GM11168 (cell line): ENCODE measurements around the gene DYNLT1.

Experiments
- in situ Hi-C: fragments of 300-500 bp; cut with MboI; formaldehyde crosslinking; loops from one replicate; pipeline ENCODE4 v1.12.0; 2022; ENCODE audit warnings: low sequenced_read_pairs; ENCODE audit not compliant: unreplicated experiment

DYNLT1 gene

DNA sequence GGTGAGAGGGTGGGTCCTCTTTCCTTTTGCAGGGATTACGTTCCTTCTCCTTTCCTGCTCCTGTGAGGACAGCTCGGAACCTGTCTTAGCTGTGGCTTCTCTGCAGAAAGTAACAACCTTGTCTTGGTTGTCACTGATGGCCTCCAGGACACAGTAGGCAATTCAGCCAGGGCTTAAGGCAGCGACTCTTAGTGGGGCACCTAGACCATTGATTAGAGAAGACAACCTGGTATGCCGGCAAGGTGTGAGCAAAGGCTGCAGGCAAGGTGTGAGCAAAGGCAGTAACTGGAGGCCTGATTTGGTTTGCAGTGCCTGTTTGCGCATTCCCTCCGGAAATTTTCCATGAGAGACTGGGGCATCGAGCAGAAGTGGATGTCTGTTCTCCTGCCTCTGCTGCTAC, 37.6 kb downstream of the DYNLT1 start:
- in situ Hi-C loops, result loop anchor here (5.0 kb wide), 1 partner anchor 380 kb away; no protein-coding TSS in a partner anchor

DNA sequence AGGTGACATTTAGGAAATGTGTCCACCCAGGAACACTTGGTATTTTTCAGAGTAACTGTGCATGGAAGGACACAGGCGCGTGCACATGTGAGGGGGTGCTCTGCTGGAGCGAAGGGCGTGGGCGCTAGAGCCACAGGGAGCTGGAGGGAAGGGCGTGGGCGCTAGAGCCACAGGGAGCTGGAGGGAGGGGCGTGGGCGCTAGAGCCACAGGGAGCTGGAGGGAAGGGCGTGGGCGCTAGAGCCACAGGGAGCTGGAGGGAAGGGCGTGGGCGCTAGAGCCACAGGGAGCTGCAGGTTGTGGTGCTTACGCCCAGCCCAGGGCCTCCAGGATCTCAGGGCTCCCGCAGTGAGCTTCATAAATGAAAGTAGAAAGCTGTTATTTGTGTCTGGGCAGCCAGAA, 38.5 kb downstream of the DYNLT1 start:
- in situ Hi-C loops, result loop anchor here (5.0 kb wide), 1 partner anchor 379 kb away; no protein-coding TSS in a partner anchor

DNA sequence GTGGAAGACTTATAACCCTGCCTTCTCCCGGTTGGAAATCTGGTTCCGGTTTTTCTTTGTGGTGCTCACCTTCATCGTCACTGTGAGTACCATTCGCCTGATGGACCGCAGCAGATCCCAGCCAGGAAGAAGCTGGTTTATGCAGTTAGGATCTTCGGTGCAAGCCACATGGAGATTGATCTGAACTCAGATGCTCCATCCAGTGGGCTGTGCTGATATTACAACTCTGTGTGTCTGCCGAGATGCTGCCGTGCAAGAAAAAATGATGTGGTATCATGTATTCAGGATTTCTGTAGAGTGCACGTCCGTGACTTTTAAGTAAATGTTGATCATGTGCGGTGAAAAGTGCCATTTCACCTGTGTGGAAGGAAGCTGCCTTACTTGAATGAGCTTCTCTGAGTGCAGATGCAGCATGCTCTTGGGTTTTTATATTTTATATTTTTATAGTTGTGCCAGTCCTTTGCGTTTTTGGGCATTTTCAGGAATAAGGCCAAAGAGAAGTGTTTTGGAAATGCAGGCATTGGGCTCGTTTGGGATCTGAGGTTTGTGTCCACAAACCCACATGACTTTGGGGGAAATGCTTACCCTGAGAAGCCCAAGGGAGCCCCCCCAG, 39.2 kb downstream of the DYNLT1 start:
- in situ Hi-C loops, result loop anchor here (5.0 kb wide), 1 partner anchor 378 kb away; no protein-coding TSS in a partner anchor

DNA sequence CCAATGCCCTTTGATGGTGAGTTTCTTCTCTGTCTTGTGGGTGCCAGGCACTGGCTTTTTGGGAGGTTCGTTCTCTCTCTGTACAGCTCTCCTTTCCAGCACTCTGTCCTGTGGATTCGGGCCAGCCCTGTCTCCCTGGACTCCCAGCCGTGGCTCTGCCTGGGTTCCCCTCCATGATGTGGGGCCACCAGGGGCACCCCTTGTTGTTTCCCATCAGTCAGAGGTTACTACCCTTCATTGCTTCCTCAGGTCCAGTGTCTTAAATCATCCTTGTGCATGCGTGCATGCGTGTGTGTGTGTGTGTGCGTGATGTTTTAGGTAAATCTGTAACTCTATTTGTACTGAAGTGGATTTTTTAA, 40.5 kb downstream of the DYNLT1 start:
- in situ Hi-C loops, result no loop called here

DNA sequence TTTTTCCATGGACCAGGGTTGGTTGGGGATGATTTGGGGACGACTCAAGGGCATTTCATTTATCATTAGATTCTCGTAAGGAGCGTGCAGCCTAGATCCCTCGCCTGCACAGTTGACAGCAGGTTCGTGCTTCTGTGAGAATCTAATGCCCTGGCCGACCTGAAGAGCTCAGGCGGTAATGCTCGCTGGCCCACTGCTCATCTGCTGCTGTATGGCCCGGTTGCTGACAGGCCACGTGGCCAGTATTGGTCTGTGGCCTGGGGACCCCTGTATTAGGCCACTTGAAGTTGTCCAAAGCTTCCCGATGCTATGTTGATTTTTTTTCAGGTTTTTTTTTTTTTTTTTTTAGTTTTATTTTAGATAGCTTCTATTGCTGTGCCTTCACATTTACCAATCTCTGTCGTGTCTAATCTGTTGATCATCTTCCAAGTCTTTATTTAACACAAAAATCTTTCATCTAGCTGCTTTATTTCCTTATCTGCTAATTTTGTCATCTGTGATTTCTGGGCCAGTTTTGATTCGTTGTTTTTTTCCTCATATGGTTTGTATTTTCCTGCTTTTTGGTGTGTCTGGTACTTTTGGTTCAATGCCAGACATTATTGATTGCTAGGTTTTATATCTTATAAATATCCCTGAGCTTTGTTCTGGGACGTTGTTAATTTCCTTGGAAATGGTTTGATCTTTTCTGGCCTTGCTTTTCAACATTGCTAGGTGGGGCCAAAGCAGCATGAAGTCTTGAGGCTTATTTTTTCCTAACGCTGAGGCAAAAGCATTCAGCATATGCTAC, 41.1 kb downstream of the DYNLT1 start:
- in situ Hi-C loops, result no loop called here

DNA sequence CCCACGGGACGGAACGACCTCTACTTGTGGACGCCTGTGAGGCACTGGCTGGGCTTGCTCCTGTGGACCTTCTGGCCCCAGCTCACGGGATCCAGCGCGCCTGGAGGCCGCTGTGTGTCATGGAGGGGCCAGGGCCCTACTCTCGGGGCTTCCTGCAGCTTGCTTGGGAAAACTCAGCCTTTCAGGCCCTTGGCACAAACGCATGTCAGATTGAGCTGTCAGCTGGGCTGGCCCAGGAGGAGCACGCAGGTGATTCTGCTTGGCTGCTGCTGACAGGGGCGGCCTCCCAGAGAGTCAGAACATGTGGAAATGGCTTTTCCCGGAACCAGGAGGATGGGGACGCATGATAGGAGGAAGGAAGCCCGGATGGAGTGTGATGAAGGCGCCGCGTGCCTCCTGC, 44.9 kb downstream of the DYNLT1 start:
- in situ Hi-C loops, result no loop called here

DNA sequence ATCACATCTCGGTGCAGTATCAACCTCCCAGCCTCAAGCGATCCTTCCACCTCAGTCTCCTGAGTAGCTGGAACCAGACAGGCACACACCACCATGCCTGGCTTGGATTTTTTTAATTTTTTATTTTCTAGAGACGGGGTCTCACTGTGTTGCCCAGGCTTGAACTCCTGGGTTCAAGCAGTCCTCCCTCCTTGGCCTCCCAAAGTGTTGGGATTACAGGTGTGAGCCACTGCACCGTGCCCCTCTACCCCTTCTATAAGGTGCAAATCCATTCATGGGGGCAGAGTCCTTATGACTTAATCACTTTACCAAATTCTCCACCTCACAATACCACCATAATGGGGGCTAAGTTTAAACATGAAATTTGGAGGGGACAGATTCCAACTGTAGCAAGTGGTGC, 47.0 kb downstream of the DYNLT1 start:
- in situ Hi-C loops, result no loop called here

DNA sequence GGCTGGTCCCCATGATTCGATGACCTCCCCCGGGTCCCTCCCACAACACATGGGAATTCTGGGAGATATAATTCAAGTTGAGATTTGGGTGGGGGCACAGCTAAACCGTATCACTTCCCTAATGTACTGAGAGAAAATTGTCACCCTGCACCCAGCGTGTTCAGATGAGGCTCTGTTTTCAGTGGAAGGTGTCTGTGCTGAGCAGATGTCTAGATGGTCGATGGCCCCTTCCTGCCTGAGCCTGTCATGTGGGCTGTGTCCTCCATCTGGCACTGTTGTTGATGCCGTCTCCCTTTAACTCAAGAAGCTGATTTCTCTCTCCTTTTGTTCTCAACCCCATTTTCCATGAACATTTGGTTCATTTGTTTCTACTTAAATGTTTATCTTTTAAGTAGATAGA, 47.7 kb downstream of the DYNLT1 start:
- in situ Hi-C loops, result no loop called here

DNA sequence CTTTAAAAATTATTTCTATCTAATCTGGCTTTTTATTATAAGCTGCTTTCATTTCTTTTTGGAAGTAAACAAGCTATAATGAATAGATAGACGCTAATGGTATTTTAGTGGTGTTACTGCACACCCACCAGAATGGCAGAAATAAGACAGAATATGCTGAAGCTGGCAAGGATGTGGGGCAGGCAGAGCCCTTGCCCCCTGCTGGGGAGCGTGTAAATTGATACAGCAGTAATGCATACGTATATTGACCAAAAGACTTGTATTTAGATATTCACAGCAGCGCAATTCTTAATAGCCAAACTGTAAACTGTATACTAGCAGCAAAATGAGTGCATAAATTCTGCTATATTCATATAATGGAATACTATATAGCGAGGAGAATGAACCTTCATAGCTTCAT, 49.3 kb downstream of the DYNLT1 start:
- in situ Hi-C loops, result no loop called here

DNA sequence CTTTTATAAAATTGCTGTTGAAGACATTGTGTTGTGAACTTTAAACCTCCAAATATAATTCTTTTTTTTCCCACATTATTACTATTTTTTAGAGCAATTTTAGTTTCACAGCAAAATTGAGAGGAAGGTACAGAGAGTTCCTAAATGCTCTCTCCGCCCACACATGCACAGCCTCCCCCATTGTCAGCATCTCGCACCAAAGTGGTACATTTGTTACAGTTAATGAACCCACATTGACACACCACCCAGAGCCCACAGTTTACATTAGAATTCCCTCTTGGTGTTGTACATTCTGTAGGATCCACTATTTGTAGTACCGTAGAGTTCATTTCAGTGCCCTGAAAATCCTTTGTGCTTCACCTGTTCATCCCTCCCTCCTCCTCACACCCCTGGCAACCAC, 50.9 kb downstream of the DYNLT1 start:
- in situ Hi-C loops, result no loop called here

DNA sequence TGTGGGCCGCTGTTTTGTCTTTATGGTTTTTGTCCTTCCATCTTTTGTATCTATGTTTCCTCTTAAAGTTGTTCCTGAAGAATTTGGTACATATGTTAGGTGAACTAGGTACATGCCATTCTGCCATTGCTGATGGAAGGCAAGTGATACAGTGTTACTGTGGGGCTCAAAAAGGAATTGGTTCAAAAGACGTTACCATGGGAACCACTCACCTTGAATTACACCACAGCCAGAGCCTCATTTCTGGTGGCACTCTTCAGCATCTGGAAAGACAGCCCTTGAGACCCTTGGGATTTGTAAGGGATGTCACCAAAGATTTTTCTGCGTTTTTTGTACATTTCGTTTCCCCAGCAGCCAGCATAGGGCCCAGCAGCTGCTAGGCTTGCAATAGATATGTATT, 52.7 kb downstream of the DYNLT1 start:
- in situ Hi-C loops, result no loop called here

DNA sequence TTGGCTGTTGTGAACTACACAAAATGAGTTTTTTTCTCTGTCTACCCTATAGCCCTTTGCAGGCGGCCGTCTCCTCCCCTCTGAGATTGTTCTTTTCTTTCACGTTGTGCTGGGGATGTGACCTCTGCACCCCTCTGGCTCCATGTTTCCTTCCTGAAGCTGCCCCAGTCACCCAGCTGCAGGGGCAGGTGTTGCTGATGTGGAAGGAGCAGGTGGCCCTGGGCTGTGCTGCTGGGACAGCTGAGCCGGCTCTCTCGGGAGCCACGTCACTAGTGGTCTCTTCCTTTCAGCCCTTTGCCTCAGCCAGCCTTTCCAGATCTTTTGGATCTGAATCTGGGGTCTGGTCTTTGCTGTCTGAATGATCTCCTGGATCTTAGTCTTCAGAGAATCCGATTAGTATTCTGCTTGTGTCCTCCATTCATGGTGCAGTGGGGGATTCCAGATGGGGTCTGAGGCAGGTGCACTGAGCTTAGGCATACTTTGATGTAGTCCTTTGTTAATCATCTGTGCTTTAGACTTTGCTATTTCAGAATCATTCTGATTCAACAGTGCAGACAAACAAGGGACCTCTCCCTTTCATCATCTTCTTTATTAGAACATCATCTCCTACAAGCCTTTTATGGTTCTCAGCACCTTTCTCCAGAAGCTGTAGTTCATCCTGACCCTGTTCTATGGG, 53.3 kb downstream of the DYNLT1 start:
- in situ Hi-C loops, result no loop called here

DNA sequence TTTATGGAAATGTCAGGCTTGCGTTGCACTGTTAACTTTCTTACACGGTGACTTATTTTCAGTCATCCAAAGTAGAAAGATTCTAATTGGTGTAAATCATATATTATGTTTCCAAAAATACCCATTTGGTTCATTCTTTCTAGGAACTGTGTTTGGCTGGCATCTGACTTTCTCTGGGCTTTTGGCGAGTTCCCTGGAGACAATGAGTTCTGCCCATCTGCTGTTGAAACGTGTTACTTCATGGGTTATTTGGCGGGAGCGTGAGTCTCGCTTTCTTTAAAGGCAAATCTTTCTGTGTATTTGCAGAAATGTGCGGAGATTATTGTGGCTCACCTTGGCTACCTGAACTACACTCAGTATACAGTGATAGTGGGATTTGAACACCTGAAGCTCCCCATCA, 55.2 kb downstream of the DYNLT1 start:
- in situ Hi-C loops, result no loop called here

DNA sequence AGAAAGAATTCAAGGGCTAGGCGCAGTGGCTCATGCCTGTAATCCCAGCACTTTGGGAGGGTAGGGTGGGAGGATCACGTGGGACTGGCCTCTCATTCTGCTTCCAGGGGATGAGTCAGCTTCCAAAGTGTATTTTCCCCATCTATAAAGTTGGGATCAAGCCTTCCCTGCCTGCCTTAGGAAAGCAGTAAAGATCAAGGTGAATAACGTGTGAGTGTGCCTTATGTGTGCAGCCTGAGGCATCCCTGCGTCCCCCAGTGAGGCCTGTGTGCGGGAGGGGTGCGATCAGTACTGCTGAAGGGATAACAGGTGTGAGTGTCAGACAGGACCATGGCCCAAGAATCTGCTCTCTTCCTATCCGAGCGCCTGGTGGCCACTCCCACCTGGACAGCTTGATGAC, 57.9 kb downstream of the DYNLT1 start:
- in situ Hi-C loops, result no loop called here
